ENCODE data around the gene EFCAB6.

Gene EFCAB6

DNA sequence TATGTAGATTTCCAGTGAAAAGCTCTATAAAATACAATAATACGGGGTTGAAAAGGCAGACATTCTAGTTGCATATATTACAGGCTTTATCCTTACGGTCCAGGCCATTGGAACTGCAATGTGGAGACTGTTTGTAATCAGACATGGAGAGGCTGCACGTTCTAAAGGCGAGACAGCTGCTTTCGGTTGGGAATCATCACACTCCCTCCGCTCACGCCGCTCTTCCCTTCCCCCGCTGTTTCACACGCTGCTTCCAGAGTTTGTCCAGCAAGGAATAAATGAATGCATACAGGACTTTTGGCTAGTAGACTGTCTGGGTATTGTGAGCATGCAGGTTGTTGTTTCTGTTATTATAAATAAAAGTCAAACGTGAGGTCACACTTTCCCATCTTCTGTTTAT lies 13.5 kb upstream of the EFCAB6 start:
- no peak overlapping the region for H3K27ac ChIP-seq
- TF ChIP-seq ZFX (IDR thresholded peaks at IDR 0.05; ENCODE audit: borderline replicate concordance), result no peak
- TF ChIP-seq, protein P1, sequence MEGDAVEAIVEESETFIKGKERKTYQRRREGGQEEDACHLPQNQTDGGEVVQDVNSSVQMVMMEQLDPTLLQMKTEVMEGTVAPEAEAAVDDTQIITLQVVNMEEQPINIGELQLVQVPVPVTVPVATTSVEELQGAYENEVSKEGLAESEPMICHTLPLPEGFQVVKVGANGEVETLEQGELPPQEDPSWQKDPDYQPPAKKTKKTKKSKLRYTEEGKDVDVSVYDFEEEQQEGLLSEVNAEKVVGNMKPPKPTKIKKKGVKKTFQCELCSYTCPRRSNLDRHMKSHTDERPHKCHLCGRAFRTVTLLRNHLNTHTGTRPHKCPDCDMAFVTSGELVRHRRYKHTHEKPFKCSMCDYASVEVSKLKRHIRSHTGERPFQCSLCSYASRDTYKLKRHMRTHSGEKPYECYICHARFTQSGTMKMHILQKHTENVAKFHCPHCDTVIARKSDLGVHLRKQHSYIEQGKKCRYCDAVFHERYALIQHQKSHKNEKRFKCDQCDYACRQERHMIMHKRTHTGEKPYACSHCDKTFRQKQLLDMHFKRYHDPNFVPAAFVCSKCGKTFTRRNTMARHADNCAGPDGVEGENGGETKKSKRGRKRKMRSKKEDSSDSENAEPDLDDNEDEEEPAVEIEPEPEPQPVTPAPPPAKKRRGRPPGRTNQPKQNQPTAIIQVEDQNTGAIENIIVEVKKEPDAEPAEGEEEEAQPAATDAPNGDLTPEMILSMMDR (IDR thresholded peaks at IDR 0.05), result no peak

DNA sequence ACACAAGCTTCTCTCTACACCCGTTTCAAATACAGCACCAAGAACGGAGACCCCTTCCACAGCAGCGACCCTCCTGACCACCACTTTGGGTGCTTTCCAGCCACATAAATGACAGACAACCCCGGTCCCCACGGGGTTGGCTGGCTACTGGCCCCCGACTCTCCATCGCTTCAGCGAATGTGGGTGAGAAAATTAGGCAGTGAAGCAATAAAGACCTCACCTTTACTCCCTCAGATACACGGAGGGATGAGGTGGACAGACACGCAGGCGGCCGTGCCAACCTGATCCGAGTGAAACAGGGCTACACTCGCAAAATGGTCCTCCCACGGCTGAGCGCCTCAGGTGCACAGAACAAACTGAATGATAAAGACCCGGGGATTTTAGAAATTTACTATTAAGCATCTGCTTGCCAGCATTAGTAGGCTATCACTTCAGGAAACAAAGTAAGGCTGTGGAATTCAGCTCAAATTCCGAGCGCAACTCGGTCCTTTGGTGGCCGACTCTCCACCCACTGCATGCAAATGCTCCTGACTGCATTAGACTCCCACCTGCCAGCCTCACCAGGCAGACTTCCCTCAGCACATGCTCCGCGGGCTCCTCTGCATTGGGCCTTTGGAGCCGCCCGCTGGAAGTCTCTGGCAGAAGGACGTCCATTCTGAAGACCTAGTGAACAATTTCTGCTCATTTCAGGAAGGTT lies 12.8 kb upstream of the EFCAB6 start:
- no peak for TF ChIP-seq ZFX (IDR thresholded peaks at IDR 0.05; ENCODE audit: borderline replicate concordance)
- TF ChIP-seq, protein P1 (IDR thresholded peaks at IDR 0.05), result no peak
- no peak overlapping the region for H3K27ac ChIP-seq

- TF ChIP-seq, protein P1 (IDR thresholded peaks at IDR 0.05), result no peak
- no peak for TF ChIP-seq ZFX (IDR thresholded peaks at IDR 0.05; ENCODE audit: borderline replicate concordance)
- H3K27ac ChIP-seq, result peak overlapping the region; percentile 56
Measured at GRCh38 chr22:43823911-43824665, 12.0 kb upstream of the EFCAB6 start.

- TF ChIP-seq, protein P1 (IDR thresholded peaks at IDR 0.05), result no peak
- TF ChIP-seq ZFX (IDR thresholded peaks at IDR 0.05; ENCODE audit: borderline replicate concordance), result no peak
- H3K27ac ChIP-seq, result peak overlapping the region; percentile 56
Measured at GRCh38 chr22:43823353-43823908, 11.3 kb upstream of the EFCAB6 start.

- TF ChIP-seq, protein P1 (IDR thresholded peaks at IDR 0.05), result no peak
- no peak overlapping the region for H3K27ac ChIP-seq
Measured at GRCh38 chr22:43821606-43822425, 9.7 kb upstream of the EFCAB6 start.

DNA sequence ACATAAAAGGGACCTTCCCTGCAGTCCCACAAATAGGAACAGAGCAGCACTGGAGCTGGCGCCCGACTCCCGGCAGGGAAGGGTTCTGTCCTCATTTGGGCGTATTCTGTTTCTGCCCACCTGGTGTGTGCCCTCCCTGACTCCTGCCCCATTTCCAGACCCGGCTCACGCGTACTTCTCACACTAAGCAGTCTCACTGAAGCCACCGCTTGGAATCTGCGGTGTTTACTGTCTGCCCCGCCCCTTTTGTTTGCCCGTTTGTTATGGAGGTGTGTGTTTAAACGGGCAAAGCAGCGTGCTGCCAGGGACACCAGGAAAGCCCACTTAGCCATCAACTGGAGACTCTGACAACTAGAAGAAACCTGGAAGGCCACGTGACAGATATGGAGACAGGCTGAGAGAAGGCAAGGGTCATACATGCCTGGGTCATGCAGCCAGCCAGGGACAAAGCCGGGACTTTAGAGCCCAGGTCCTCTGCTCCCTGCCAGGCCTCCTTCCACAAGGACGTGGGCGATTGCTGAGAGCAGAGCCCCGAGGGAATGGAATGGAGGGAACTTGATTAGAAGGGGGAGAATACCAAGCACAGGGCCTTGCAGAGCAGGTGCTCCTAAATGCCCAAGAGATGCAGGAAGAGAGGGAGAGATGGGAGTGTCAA lies 8.7 kb upstream of the EFCAB6 start:
- 0 out of 2 replicates have a peak overlapping the region, but pooled peaks have one; percentile 12 for H3K27ac ChIP-seq
- TF ChIP-seq, protein P1 (IDR thresholded peaks at IDR 0.05), result no peak
- no peak for TF ChIP-seq ZFX (IDR thresholded peaks at IDR 0.05; ENCODE audit: borderline replicate concordance)
